ENCODE data around the gene TBC1D2.

GRCh38 chr9:98217255-98217654, 38.2 kb downstream of the TBC1D2 start:
- TF ChIP-seq E2F4 (IDR thresholded peaks at IDR 0.05; ENCODE audit: low read depth, low read length) = no peak
- no peak for TF ChIP-seq GABPA (IDR thresholded peaks at IDR 0.05; ENCODE audit: low read depth)
- TF ChIP-seq, protein P1, sequence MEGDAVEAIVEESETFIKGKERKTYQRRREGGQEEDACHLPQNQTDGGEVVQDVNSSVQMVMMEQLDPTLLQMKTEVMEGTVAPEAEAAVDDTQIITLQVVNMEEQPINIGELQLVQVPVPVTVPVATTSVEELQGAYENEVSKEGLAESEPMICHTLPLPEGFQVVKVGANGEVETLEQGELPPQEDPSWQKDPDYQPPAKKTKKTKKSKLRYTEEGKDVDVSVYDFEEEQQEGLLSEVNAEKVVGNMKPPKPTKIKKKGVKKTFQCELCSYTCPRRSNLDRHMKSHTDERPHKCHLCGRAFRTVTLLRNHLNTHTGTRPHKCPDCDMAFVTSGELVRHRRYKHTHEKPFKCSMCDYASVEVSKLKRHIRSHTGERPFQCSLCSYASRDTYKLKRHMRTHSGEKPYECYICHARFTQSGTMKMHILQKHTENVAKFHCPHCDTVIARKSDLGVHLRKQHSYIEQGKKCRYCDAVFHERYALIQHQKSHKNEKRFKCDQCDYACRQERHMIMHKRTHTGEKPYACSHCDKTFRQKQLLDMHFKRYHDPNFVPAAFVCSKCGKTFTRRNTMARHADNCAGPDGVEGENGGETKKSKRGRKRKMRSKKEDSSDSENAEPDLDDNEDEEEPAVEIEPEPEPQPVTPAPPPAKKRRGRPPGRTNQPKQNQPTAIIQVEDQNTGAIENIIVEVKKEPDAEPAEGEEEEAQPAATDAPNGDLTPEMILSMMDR (IDR thresholded peaks at IDR 0.05 in 2 of 3, conservative IDR thresholded peaks at IDR 0.05 in 1 of 3; ENCODE audit: control insufficient read depth in 2 of 3, extremely low read depth in 1 of 3, insufficient read depth in 1 of 3, low read depth in 3 of 3, low read length in 3 of 3) = no peak
- no peak for TF ChIP-seq SREBF2 (IDR thresholded peaks at IDR 0.05; ENCODE audit: low read length)
- TF ChIP-seq PRDM15 (CRISPR knock-in tag; IDR thresholded peaks at IDR 0.05) = no peak
- TF ChIP-seq CREB1 (IDR thresholded peaks at IDR 0.05; ENCODE audit: low read depth) = no peak
- TF ChIP-seq EZH2 (IDR thresholded peaks at IDR 0.05; ENCODE audit: borderline replicate concordance, control insufficient read depth, low read depth, low read length) = no peak
- no peak for TF ChIP-seq GATAD2B (conservative IDR thresholded peaks at IDR 0.05; ENCODE audit: low read depth)
- no peak for TF ChIP-seq BHLHE40 (IDR thresholded peaks at IDR 0.05; ENCODE audit: borderline replicate concordance in 1 of 2, low read depth in 2 of 2, low read length in 1 of 2)
